Liver (tissue), 3 donors: ENCODE measurements around the gene CSRP1.

Experiments
- EGR1 ChIP-seq, 2 donors: IDR thresholded peaks; 2 replicates each; pipeline ENCODE4 v1.6.1; 2016 to 2018; ENCODE audit warnings: antibody characterized with exemption in 2 of 2, low read depth in 2 of 2
- FOXA1 ChIP-seq: IDR thresholded peaks from 2 replicates; pipeline ENCODE4 v1.6.1; 2016; ENCODE audit warnings: antibody characterized with exemption
- GABPA ChIP-seq, 2 donors: IDR thresholded peaks in 1 of 2; conservative IDR thresholded peaks in 1 of 2; 2 replicates each; pipeline ENCODE4 v1.6.1; 2016; ENCODE audit warnings: antibody characterized with exemption in 2 of 2, mild to moderate bottlenecking in 1 of 2, moderate library complexity in 1 of 2
- JUND ChIP-seq, 2 donors: IDR thresholded peaks; 2 replicates each; pipeline ENCODE4 v1.6.1; 2016; ENCODE audit warnings: antibody characterized with exemption in 2 of 2
- RAD21 ChIP-seq, 2 donors: IDR thresholded peaks; 2 replicates each; pipeline ENCODE4 v1.6.1; 2016; ENCODE audit warnings: antibody characterized with exemption in 2 of 2, mild to moderate bottlenecking in 2 of 2
- SP1 ChIP-seq: IDR thresholded peaks from 2 replicates; pipeline ENCODE4 v1.6.1; 2018; ENCODE audit warnings: antibody characterized with exemption, mild to moderate bottlenecking
- TAF1 ChIP-seq: conservative IDR thresholded peaks from 2 replicates; pipeline ENCODE4 v1.6.1; 2016; ENCODE audit warnings: antibody characterized with exemption, mild to moderate bottlenecking
- YY1 ChIP-seq: IDR thresholded peaks from 2 replicates; pipeline ENCODE4 v1.6.1; 2016; ENCODE audit warnings: antibody characterized with exemption, mild to moderate bottlenecking
- TF ChIP-seq, protein P1 (sequence below): fragments of 150-350 bp; IDR thresholded peaks from 2 replicates; pipeline ENCODE4 v1.5.1; 2017; ENCODE audit warnings: improper control_type of control experiment, low read depth, low read length; ENCODE audit not compliant: missing input control
- TF ChIP-seq, protein P2 (sequence below): IDR thresholded peaks from 2 replicates; pipeline ENCODE4 v1.6.1; 2016; ENCODE audit warnings: antibody characterized with exemption
- TF ChIP-seq, protein P3 (sequence below): IDR thresholded peaks from 2 replicates; pipeline ENCODE4 v1.6.1; 2016; ENCODE audit warnings: antibody characterized with exemption, mild to moderate bottlenecking
- donor health status: healthy.
- donor health status: healthy.

DNA sequence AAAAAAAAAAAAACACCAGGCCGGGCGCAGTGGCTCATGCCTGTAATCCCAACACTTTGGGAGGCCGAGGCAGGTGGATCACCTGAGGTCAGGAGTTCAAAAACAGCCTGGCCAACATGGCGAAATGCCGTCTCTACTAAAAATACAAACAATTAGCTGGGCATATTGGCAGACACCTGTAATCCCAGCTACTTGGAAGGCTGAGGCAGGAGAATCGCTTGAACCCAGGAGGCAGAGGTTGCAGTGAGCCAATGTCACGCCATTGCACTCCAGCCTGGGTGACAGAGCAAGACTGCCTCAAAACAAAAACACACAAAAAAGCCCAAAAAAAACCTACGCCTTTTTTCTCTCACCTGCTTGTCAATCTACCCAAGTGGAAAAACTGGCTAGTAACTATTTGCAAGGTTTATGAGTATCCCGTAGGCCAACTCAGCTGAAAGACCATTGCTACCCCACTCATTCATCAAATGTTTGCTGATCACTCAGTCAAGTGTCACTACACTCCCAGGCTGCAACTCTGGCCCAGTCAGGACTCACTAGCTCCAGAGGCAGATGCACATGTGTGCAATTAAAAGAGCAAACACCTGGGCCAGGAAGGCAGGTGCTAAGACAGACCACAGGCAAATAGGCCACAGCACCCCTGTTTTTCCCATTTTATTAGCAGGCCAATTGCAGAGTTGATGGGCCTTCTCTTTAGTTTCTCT is 2.0 kb downstream of the CSRP1 start:
- TF ChIP-seq, protein P1, sequence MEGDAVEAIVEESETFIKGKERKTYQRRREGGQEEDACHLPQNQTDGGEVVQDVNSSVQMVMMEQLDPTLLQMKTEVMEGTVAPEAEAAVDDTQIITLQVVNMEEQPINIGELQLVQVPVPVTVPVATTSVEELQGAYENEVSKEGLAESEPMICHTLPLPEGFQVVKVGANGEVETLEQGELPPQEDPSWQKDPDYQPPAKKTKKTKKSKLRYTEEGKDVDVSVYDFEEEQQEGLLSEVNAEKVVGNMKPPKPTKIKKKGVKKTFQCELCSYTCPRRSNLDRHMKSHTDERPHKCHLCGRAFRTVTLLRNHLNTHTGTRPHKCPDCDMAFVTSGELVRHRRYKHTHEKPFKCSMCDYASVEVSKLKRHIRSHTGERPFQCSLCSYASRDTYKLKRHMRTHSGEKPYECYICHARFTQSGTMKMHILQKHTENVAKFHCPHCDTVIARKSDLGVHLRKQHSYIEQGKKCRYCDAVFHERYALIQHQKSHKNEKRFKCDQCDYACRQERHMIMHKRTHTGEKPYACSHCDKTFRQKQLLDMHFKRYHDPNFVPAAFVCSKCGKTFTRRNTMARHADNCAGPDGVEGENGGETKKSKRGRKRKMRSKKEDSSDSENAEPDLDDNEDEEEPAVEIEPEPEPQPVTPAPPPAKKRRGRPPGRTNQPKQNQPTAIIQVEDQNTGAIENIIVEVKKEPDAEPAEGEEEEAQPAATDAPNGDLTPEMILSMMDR, result no peak
- TF ChIP-seq YY1 (no peak), EGR1 (IDR thresholded peaks at IDR 0.05; ENCODE audit: low read depth in 2 of 2) (no peak), RAD21 (IDR thresholded peaks at IDR 0.05) (no peak), TAF1 (no peak), JUND (IDR thresholded peaks at IDR 0.05) (no peak), GABPA (IDR thresholded peaks at IDR 0.05 in 1 of 2, conservative IDR thresholded peaks at IDR 0.05 in 1 of 2) (no peak), FOXA1 (no peak), SP1 (no peak)
- TF ChIP-seq, protein P2, sequence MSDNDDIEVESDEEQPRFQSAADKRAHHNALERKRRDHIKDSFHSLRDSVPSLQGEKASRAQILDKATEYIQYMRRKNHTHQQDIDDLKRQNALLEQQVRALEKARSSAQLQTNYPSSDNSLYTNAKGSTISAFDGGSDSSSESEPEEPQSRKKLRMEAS, result no peak
- TF ChIP-seq, protein P3, sequence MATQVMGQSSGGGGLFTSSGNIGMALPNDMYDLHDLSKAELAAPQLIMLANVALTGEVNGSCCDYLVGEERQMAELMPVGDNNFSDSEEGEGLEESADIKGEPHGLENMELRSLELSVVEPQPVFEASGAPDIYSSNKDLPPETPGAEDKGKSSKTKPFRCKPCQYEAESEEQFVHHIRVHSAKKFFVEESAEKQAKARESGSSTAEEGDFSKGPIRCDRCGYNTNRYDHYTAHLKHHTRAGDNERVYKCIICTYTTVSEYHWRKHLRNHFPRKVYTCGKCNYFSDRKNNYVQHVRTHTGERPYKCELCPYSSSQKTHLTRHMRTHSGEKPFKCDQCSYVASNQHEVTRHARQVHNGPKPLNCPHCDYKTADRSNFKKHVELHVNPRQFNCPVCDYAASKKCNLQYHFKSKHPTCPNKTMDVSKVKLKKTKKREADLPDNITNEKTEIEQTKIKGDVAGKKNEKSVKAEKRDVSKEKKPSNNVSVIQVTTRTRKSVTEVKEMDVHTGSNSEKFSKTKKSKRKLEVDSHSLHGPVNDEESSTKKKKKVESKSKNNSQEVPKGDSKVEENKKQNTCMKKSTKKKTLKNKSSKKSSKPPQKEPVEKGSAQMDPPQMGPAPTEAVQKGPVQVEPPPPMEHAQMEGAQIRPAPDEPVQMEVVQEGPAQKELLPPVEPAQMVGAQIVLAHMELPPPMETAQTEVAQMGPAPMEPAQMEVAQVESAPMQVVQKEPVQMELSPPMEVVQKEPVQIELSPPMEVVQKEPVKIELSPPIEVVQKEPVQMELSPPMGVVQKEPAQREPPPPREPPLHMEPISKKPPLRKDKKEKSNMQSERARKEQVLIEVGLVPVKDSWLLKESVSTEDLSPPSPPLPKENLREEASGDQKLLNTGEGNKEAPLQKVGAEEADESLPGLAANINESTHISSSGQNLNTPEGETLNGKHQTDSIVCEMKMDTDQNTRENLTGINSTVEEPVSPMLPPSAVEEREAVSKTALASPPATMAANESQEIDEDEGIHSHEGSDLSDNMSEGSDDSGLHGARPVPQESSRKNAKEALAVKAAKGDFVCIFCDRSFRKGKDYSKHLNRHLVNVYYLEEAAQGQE, result no peak
